ENCODE data around the gene TWNK. TPM values are rescaled to one million over a fixed set of nuclear protein-coding genes. Genes with fewer than 3 reads are reported as not detected.

TWNK gene
- total and polyA plus RNA-seq, 9 of the 15 experiments (the other 6 are each of a cell fraction or from before 2014, with no cell fraction given) = 11.6 to 34.7 (median 17.4) TPM

DNA sequence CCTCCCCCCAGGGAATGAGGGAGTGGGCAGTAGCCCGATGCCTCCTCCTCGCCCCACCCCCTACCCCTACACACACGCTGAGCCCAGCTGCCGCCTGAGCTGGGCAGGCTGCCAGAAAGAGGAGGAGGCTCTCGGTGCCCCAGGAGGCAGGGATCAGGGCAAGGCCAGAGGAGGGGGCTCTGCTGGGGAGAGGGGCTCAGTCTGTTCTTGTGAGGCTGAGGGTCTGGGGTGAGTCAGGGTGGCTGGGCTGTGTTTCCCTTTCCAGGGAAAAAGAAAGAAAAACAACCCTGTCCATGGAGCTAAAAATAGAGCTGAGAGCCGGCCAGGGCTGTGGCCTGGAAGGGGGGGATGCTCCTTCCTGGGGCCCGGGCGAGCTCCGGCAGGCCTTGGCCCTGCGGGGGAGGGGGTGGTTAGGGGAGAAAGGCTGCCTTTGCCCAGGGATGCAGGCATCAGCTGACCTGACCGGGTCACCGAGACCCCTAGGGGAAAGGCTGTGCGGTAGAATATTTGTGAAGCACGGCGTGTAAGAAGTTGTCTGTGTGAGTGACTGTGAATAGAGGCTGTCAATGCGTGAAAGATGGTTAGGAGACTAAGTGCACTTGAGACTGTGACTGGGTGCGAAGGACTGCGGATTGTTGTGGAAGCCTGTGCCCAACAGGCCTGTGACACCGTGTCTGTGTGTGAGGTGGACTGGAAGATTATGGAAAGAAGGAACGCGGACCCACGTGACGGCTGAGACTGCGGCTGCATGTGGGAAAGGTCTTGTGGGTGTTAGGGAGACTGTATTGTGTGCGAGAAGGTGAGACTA, 11.0 kb downstream of the TWNK start (continued):
- TF ChIP-seq, protein P1, sequence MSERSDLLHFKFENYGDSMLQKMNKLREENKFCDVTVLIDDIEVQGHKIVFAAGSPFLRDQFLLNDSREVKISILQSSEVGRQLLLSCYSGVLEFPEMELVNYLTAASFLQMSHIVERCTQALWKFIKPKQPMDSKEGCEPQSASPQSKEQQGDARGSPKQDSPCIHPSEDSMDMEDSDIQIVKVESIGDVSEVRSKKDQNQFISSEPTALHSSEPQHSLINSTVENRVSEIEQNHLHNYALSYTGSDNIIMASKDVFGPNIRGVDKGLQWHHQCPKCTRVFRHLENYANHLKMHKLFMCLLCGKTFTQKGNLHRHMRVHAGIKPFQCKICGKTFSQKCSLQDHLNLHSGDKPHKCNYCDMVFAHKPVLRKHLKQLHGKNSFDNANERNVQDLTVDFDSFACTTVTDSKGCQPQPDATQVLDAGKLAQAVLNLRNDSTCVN (CRISPR knock-in tag; IDR thresholded peaks at IDR 0.05) = peak; percentile 14; the same call in 1 of the 2 replicates
- TF ChIP-seq MEIS2 (IDR thresholded peaks at IDR 0.05; ENCODE audit: partially characterized antibody) (peak; percentile 10), FUS (optimal IDR thresholded peaks at IDR 0.05; ENCODE audit: low read depth, low read length) (no peak), ETV6 (IDR thresholded peaks at IDR 0.05; ENCODE audit: borderline replicate concordance in 1 of 2, low read depth in 2 of 2, low read length in 1 of 2) (no peak), ETV6 (CRISPR knock-in tag; IDR thresholded peaks at IDR 0.05; ENCODE audit: borderline replicate concordance) (no peak), NFIC (IDR thresholded peaks at IDR 0.05) (peak; percentile 97), KLF6 (CRISPR knock-in tag; IDR thresholded peaks at IDR 0.05; ENCODE audit: borderline replicate concordance) (no peak), ERF (CRISPR knock-in tag; IDR thresholded peaks at IDR 0.05) (no peak), SIN3A (IDR thresholded peaks at IDR 0.05; ENCODE audit: borderline replicate concordance in 2 of 2, control insufficient read depth in 1 of 2, low read depth in 2 of 2, low read length in 2 of 2) (no peak), YBX1 (IDR thresholded peaks at IDR 0.05) (no peak), CHD4 (IDR thresholded peaks at IDR 0.05; ENCODE audit: insufficient read depth, insufficient replicate concordance, low read depth, low read length, poor library complexity, severe bottlenecking) (no peak), CHCHD3 (CRISPR knock-in tag; IDR thresholded peaks at IDR 0.05) (no peak), MAFG (tag; conservative IDR thresholded peaks at IDR 0.05) (no peak), FOXJ3 (CRISPR knock-in tag; IDR thresholded peaks at IDR 0.05) (no peak), CSDE1 (IDR thresholded peaks at IDR 0.05) (no peak), TCF3 (CRISPR knock-in tag; IDR thresholded peaks at IDR 0.05) (no peak; the same call in 1 of the 2 replicates), OTX1 (CRISPR knock-in tag; IDR thresholded peaks at IDR 0.05) (peak; percentile 38; the same call in 1 of the 2 replicates), NR1H2 (CRISPR knock-in tag; IDR thresholded peaks at IDR 0.05) (no peak), TAF7 (tag; IDR thresholded peaks at IDR 0.05) (no peak), HDAC1 (IDR thresholded peaks at IDR 0.05) (no peak), RAD51 (IDR thresholded peaks at IDR 0.05; ENCODE audit: borderline replicate concordance, low read depth) (peak; percentile 38; the same call in 1 of the 2 replicates), SRSF1 (IDR thresholded peaks at IDR 0.05; ENCODE audit: low read depth, low read length) (no peak)
- TF ChIP-seq, protein P2, sequence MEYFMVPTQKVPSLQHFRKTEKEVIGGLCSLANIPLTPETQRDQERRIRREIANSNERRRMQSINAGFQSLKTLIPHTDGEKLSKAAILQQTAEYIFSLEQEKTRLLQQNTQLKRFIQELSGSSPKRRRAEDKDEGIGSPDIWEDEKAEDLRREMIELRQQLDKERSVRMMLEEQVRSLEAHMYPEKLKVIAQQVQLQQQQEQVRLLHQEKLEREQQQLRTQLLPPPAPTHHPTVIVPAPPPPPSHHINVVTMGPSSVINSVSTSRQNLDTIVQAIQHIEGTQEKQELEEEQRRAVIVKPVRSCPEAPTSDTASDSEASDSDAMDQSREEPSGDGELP (CRISPR knock-in tag; IDR thresholded peaks at IDR 0.05; ENCODE audit: borderline replicate concordance) = peak; percentile 87
- TF ChIP-seq, protein P3, sequence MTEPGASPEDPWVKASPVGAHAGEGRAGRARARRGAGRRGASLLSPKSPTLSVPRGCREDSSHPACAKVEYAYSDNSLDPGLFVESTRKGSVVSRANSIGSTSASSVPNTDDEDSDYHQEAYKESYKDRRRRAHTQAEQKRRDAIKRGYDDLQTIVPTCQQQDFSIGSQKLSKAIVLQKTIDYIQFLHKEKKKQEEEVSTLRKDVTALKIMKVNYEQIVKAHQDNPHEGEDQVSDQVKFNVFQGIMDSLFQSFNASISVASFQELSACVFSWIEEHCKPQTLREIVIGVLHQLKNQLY (CRISPR knock-in tag; conservative IDR thresholded peaks at IDR 0.05) = no peak
- TF ChIP-seq, protein P4, sequence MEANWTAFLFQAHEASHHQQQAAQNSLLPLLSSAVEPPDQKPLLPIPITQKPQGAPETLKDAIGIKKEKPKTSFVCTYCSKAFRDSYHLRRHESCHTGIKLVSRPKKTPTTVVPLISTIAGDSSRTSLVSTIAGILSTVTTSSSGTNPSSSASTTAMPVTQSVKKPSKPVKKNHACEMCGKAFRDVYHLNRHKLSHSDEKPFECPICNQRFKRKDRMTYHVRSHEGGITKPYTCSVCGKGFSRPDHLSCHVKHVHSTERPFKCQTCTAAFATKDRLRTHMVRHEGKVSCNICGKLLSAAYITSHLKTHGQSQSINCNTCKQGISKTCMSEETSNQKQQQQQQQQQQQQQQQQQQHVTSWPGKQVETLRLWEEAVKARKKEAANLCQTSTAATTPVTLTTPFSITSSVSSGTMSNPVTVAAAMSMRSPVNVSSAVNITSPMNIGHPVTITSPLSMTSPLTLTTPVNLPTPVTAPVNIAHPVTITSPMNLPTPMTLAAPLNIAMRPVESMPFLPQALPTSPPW (CRISPR knock-in tag; IDR thresholded peaks at IDR 0.05) = peak; percentile 85

Data from K562 (cell line).